CD4-positive, alpha-beta memory T cell (primary cell): Measurements from ENCODE around the gene KIAA0232. TPM values are rescaled to one million over a fixed set of nuclear protein-coding genes. Genes with fewer than 3 reads are reported as not detected.
A peak's percentile ranks its signal among the peaks of the same experiment; 100 is the strongest.

Experiments used
- CTCF ChIA-PET: fragments of 350-600 bp; sonication (Branson Sonifier 250); formaldehyde crosslinking; loops from one replicate; lab custom pipeline; 2021; ENCODE audit warnings: inconsistent platforms; ENCODE audit not compliant: partially characterized antibody; lab: Charles Lee
- POLR2A ChIA-PET: fragments of 350-600 bp; sonication (Branson Sonifier 250); formaldehyde crosslinking; loops from one replicate; lab custom pipeline; 2021; ENCODE audit not compliant: partially characterized antibody; lab: Charles Lee
- DNase-seq, 5 donors: peaks; one replicate each; pipeline versions ENCODE4 v3.0.0 to v3.0.0-alpha.2; 2020 to 2022; ENCODE audit warnings: mixed read lengths in 1 of 5
- H3K27ac ChIP-seq: one replicate; pipeline ENCODE4 v1.7.0; 2013; ENCODE audit warnings: low read depth, low read length
- H3K27me3 ChIP-seq: 2 replicates; pipeline ENCODE4 v1.7.0; 2013; ENCODE audit warnings: mild to moderate bottlenecking, low read length, moderate library complexity; ENCODE audit not compliant: insufficient read depth
- H3K36me3 ChIP-seq: 2 replicates; pipeline ENCODE4 v1.7.0; 2013; ENCODE audit warnings: mild to moderate bottlenecking, low read length, moderate library complexity; ENCODE audit not compliant: insufficient read depth
- H3K4me1 ChIP-seq: 2 replicates; pipeline ENCODE4 v1.7.0; 2013; ENCODE audit warnings: mild to moderate bottlenecking, low read length, moderate library complexity; ENCODE audit not compliant: insufficient read depth
- H3K4me3 ChIP-seq, 2 donors: one replicate each; pipeline ENCODE4 v1.7.0; 2013; ENCODE audit warnings: low read length in 2 of 2, mild to moderate bottlenecking in 1 of 2
- H3K9me3 ChIP-seq, 2 donors: one replicate each; pipeline ENCODE4 v1.7.0; 2013; ENCODE audit warnings: low read length in 2 of 2, control low read depth in 1 of 2; ENCODE audit not compliant: control insufficient read depth in 1 of 2
- H3K27ac Mint-ChIP-seq, 7 donors: one replicate each; pipeline ENCODE4 v1.8.0; 2020 to 2021; ENCODE audit warnings: mixed read lengths in 7 of 7, mild to moderate bottlenecking in 6 of 7, inconsistent platforms in 3 of 7, moderate library complexity in 3 of 7
- H3K27me3 Mint-ChIP-seq, 2 donors: one replicate each; pipeline ENCODE4 v1.8.0; 2020 to 2021; ENCODE audit warnings: mixed read lengths in 2 of 2
- H3K36me3 Mint-ChIP-seq, 2 donors: one replicate each; pipeline ENCODE4 v1.8.0; 2020 to 2021; ENCODE audit warnings: mixed read lengths in 2 of 2, inconsistent platforms in 1 of 2, mild to moderate bottlenecking in 1 of 2
- H3K4me1 Mint-ChIP-seq, 4 donors: one replicate each; pipeline ENCODE4 v1.8.0; 2020 to 2021; ENCODE audit warnings: mixed read lengths in 4 of 4, mild to moderate bottlenecking in 1 of 4
- H3K4me3 Mint-ChIP-seq, 8 donors: one replicate each; pipeline ENCODE4 v1.8.0; 2020 to 2021; ENCODE audit warnings: mixed read lengths in 8 of 8, mild to moderate bottlenecking in 7 of 8, moderate library complexity in 6 of 8, inconsistent platforms in 3 of 8
- H3K9me3 Mint-ChIP-seq, 8 donors: one replicate each; pipeline ENCODE4 v1.8.0; 2020 to 2021; ENCODE audit warnings: mixed read lengths in 8 of 8, mild to moderate bottlenecking in 5 of 8, inconsistent platforms in 3 of 8, moderate library complexity in 1 of 8
- intact Hi-C: fragments of 100-400 bp; cut with micrococcal nuclease; formaldehyde crosslinking; loops from one replicate; pipeline ENCODE4 v1.15.1; 2023
- polyA plus RNA-seq, 2 donors: library from polyadenylated mRNA; unstranded; fragments of 300-500 nt; fragmentation: Illumina TruSeq; gene quantifications; one replicate each; pipeline ENCODE4 v1.2.3, GENCODE V29; 2021
- total RNA-seq, 2 experiments: library from RNA; stranded (reverse); gene quantifications; one replicate each; pipeline ENCODE4 v1.2.3, GENCODE V29; 2021

Gene KIAA0232
- total and polyA plus RNA-seq, 4 experiments from 2014 or later, result 6.8 to 24.0 (median 16.0) TPM

DNA sequence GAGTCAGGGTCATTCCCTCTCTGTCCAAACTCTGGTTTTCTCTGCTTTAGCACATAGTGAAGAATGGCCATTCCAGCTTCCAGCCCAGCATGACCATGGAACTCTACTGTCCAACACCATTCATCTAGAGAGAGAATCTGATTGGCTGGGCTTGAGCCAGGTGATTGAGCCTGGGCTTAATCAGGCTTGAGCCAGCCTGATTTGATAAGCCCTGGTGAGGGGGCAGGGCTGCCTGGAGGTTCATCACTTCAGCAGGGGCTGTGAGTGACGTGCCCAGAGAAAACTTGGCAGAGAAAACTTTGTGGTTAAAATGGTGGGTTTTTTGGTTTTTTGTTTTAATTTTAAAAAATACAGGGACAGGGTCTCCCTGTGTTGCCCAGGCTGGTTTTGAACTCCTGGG, 62.5 kb downstream of the KIAA0232 start:
- CTCF ChIA-PET, result interaction anchor here (1.1 kb wide), 1 partner anchor 125 kb away, joined by 3 read pairs; no protein-coding TSS in a partner anchor
- peaks cover 4 to 14% (median 8%) of the 10 kb centered on the region in 4 donors for H3K4me1 Mint-ChIP-seq
- Histone ChIP-seq H3K36me3 (no peaks in the 10 kb centered on the region), H3K4me3 (no peak overlapping the region), H3K27me3 (no peaks in the 10 kb centered on the region), H3K27ac (no peak overlapping the region), H3K4me1 (no peaks in the 10 kb centered on the region), H3K9me3 (no peaks in the 10 kb centered on the region)
- intact Hi-C loops, result no loop called here
- peaks cover 35 to 45% of the 10 kb centered on the region in 2 donors for H3K36me3 Mint-ChIP-seq
- no peak overlapping the region for H3K4me3 Mint-ChIP-seq
- DNase-seq, result no peak
- no peaks in the 10 kb centered on the region for H3K9me3 Mint-ChIP-seq
- no peaks in the 10 kb centered on the region for H3K27me3 Mint-ChIP-seq
- POLR2A ChIA-PET, result interaction anchor here (1.0 kb wide), 1 partner anchor 15 kb away, joined by 3 read pairs; no protein-coding TSS in a partner anchor
- no peak overlapping the region for H3K27ac Mint-ChIP-seq

DNA sequence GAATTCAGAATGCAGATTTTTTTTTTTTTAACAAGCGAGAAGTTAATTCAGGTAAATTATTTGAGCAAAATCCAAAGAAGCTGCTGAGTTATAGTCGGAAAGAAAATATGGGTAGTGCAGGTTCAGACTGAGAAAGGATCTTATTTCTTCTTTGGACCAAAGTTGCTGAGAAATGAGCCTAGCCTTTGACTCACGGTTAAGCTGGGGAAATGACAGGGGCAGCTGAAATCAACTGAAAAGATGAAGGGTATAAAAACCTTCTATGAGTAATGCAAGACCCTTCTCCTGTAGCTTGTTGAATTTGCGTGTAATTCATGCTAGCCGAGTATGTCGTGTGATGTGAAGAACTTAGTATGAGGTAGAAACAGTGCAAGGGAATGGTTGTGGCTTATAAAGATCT, 63.0 kb downstream of the KIAA0232 start:
- Mint-ChIP-seq H3K36me3 (peaks cover 41 to 47% of the 10 kb centered on the region in 2 donors), H3K4me3 (no peak overlapping the region), H3K27ac (no peak overlapping the region), H3K9me3 (no peaks in the 10 kb centered on the region), H3K4me1 (peaks cover under 1 to 11% (median 6%) of the 10 kb centered on the region in 4 donors), H3K27me3 (no peaks in the 10 kb centered on the region)
- H3K4me1 ChIP-seq, result no peaks in the 10 kb centered on the region
- no peaks in the 10 kb centered on the region for H3K36me3 ChIP-seq
- no peak overlapping the region for H3K27ac ChIP-seq
- no peaks in the 10 kb centered on the region for H3K27me3 ChIP-seq
- H3K9me3 ChIP-seq, result no peaks in the 10 kb centered on the region
- CTCF ChIA-PET, result no interaction called here
- no peak for DNase-seq
- no peak overlapping the region for H3K4me3 ChIP-seq
- POLR2A ChIA-PET, result interaction anchor here (1.0 kb wide), 1 partner anchor 16 kb away, joined by 3 read pairs; no protein-coding TSS in a partner anchor
- intact Hi-C loops, result no loop called here

DNA sequence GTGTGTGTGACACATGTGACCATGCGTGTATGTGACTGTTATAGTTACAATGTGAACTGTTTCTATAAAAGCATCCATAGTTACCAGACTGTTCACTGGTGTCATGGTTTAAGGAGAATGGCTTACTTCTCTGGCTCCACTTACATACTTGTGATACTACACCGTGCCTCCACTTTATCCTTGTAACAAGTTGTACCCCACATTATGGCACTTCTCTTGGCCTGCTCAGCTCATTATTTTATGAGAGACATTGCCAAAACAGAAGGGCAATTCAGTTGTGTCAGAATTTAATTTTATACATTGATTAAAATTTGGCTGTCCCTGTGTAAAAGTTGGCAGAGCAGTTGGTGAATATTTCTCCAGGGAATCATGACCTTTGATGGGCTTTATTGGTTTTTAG, 64.7 kb downstream of the KIAA0232 start:
- POLR2A ChIA-PET, result interaction anchor here (0.9 to 1.1 kb wide), 2 partner anchors 10 to 131 kb away, joined by 3 to 5 read pairs; partner anchors contain the start of gene BLOC1S4

DNA sequence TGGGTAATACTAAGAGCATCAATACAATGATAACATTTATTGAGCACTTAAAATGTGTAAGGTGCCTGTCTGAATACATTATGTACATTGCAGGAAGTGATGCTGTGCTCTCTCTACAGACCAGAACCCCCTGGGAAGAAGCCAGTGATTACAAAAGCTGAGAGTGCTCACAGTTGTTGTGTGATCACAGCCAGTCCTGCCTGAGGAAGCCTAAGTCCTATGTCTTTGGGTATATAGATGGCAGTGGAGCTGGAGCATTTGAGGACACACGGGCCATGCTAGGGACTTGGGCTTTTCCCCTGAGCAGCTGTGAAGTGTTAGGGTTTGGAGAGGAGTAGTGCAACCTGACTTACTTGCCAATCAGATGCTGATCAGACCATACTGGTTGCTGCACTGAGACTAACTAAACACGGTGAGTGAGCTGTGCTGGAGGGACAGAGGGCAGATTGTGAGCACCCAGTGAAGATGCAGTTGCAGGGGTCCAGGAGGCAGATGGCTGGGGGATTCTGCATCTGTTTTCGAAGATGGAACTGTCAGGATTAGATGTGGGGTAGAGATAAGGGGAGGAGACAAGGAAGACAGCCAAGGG, 66.3 kb downstream of the KIAA0232 start:
- Histone ChIP-seq H3K36me3 (no peaks in the 10 kb centered on the region), H3K27me3 (no peaks in the 10 kb centered on the region), H3K4me1 (peaks cover 3% of the 10 kb centered on the region), H3K4me3 (no peak overlapping the region), H3K9me3 (no peaks in the 10 kb centered on the region), H3K27ac (no peak overlapping the region)
- peak overlapping the region in 3 of 7 donors; percentile 10 to 89 (median 51) for H3K27ac Mint-ChIP-seq
- POLR2A ChIA-PET, result no interaction called here
- peaks cover 0 to 11% (median 0%) of the 10 kb centered on the region in 8 donors for H3K9me3 Mint-ChIP-seq
- H3K27me3 Mint-ChIP-seq, result no peaks in the 10 kb centered on the region
- H3K4me3 Mint-ChIP-seq, result no peak overlapping the region
- intact Hi-C loops, result no loop called here
- no peak for DNase-seq
- CTCF ChIA-PET, result interaction anchor here (2.7 kb wide), 1 partner anchor 25 kb away, joined by 9 read pairs; no protein-coding TSS in a partner anchor
- H3K4me1 Mint-ChIP-seq, result peaks cover 6 to 18% (median 12%) of the 10 kb centered on the region in 4 donors
- peaks cover 44 to 60% of the 10 kb centered on the region in 2 donors for H3K36me3 Mint-ChIP-seq

More for the DNA sequence above, 64.7 kb downstream of the KIAA0232 start:
- Histone ChIP-seq H3K9me3 (no peaks in the 10 kb centered on the region), H3K4me3 (no peak overlapping the region), H3K36me3 (no peaks in the 10 kb centered on the region), H3K27me3 (no peaks in the 10 kb centered on the region), H3K27ac (no peak overlapping the region), H3K4me1 (no peaks in the 10 kb centered on the region)
- no peak overlapping the region for H3K27ac Mint-ChIP-seq
- H3K9me3 Mint-ChIP-seq, result peaks cover 0 to 5% (median 0%) of the 10 kb centered on the region in 8 donors
- H3K4me1 Mint-ChIP-seq, result peaks cover 0 to 6% (median 3%) of the 10 kb centered on the region in 4 donors
- no peak for DNase-seq
- intact Hi-C loops, result no loop called here
- H3K4me3 Mint-ChIP-seq, result no peak overlapping the region
- CTCF ChIA-PET, result interaction anchor here (1.0 kb wide), 1 partner anchor 10 kb away, joined by 3 read pairs; no protein-coding TSS in a partner anchor
- no peaks in the 10 kb centered on the region for H3K27me3 Mint-ChIP-seq
- peaks cover 46 to 53% of the 10 kb centered on the region in 2 donors for H3K36me3 Mint-ChIP-seq

DNA sequence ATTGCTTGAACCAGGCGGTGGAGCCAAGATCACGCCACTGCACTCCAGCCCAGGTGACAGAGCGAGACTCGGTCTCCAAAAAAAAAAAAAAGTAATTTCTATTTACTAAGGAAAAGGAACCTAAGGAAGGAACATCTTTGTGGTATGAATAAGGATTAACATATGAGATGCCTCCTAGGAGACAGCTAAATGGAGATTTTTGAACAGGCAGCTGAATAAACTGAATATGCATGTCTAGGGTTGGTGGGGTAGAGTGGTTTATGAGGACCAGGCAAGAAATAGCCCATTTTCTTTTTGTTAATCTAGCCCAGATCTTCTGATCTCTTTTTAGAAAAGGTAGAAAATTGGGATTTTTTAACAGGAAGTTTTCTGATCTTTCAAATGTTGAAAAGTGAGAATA, 67.2 kb downstream of the KIAA0232 start:
- ChIA-PET CTCF (interaction anchor here (2.7 kb wide), 1 partner anchor 24 kb away, joined by 9 read pairs; no protein-coding TSS in a partner anchor), POLR2A (no interaction called here)
- H3K27me3 Mint-ChIP-seq, result no peaks in the 10 kb centered on the region
- peaks cover 38 to 55% of the 10 kb centered on the region in 2 donors for H3K36me3 Mint-ChIP-seq
- H3K4me1 Mint-ChIP-seq, result peaks cover 7 to 26% (median 18%) of the 10 kb centered on the region in 4 donors
- Histone ChIP-seq H3K4me3 (no peak overlapping the region), H3K36me3 (no peaks in the 10 kb centered on the region), H3K4me1 (peaks cover 11% of the 10 kb centered on the region), H3K9me3 (no peaks in the 10 kb centered on the region), H3K27me3 (no peaks in the 10 kb centered on the region), H3K27ac (no peak overlapping the region)
- intact Hi-C loops, result no loop called here
- peak overlapping the region in 2 of 7 donors; percentile 43 to 44 for H3K27ac Mint-ChIP-seq
- no peak overlapping the region for H3K4me3 Mint-ChIP-seq
- peaks cover 0 to 11% (median 0%) of the 10 kb centered on the region in 8 donors for H3K9me3 Mint-ChIP-seq
- DNase-seq, result no peak

DNA sequence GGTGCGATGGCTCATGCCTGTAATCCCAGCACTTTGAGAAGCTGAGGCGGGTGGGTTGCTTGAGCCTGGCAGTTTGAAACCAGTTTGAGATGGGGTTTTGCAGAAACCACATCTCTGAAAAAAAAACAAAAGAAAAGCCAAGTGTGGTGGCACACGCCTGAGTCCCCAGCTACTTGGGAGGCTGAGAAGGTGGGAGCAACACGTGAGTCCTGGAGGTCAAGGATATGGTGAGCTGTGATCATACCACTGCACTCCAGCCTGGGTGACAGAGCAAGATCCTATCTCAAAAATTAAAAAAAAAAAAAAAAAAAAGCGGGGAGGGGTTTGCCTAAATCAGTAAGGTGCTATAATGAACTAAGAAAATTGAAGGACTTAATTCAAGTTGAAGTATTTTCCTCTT, 68.9 kb downstream of the KIAA0232 start:
- ChIA-PET POLR2A (no interaction called here), CTCF (interaction anchor here (0.7 to 3.8 kb wide), 3 partner anchors 13 to 133 kb away, joined by 3 to 14 read pairs (median 4); no protein-coding TSS in a partner anchor)
- Histone ChIP-seq H3K4me3 (no peak overlapping the region), H3K36me3 (no peaks in the 10 kb centered on the region), H3K27me3 (no peaks in the 10 kb centered on the region), H3K4me1 (peaks cover 21% of the 10 kb centered on the region), H3K9me3 (no peaks in the 10 kb centered on the region), H3K27ac (no peak overlapping the region)
- Mint-ChIP-seq H3K27ac (peak overlapping the region in 1 of 7 donors; percentile 47), H3K27me3 (no peaks in the 10 kb centered on the region), H3K4me1 (peaks cover 13 to 36% (median 28%) of the 10 kb centered on the region in 4 donors), H3K9me3 (peaks cover 0 to 11% (median 0%) of the 10 kb centered on the region in 8 donors), H3K36me3 (peaks cover 30 to 45% of the 10 kb centered on the region in 2 donors), H3K4me3 (no peak overlapping the region)
- DNase-seq, result no peak
- intact Hi-C loops, result no loop called here

DNA sequence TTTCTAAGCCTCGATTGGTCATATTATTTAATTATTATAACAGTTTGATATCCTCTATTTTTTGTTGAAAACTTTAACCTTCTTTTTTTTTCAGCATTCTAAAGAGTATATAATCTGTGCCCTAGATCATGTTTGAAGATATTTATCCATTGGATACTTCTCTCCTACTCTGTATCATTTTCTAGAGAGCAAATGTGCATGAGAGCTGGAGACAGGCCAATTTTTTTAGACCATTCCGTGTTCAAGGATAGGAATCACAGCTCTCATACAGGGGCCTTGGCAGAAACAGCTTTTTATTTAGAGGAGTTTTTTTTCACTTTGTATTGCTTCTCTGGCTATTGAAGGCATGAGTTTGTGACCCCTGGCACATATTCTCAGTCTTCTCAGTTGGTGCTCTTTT, 69.4 kb downstream of the KIAA0232 start:
- Mint-ChIP-seq H3K27me3 (no peaks in the 10 kb centered on the region), H3K9me3 (peaks cover 0 to 11% (median 0%) of the 10 kb centered on the region in 8 donors), H3K4me1 (peaks cover 15 to 41% (median 29%) of the 10 kb centered on the region in 4 donors), H3K27ac (no peak overlapping the region), H3K4me3 (no peak overlapping the region), H3K36me3 (peaks cover 32 to 45% of the 10 kb centered on the region in 2 donors)
- H3K27ac ChIP-seq, result no peak overlapping the region
- no peak for DNase-seq
- H3K4me3 ChIP-seq, result no peak overlapping the region
- H3K4me1 ChIP-seq, result peaks cover 25% of the 10 kb centered on the region
- ChIA-PET POLR2A (no interaction called here), CTCF (interaction anchor here (0.7 to 3.8 kb wide), 3 partner anchors 13 to 133 kb away, joined by 3 to 14 read pairs (median 4); no protein-coding TSS in a partner anchor)
- no peaks in the 10 kb centered on the region for H3K9me3 ChIP-seq
- no peaks in the 10 kb centered on the region for H3K27me3 ChIP-seq
- intact Hi-C loops, result no loop called here
- no peaks in the 10 kb centered on the region for H3K36me3 ChIP-seq
